Measurements from ENCODE around the gene TMEM141.
"Not testable (repeated sequence)": the region's sequence is repeated elsewhere in the genome, so short reads cannot be mapped to it uniquely, and the experiment has no call there.

TMEM141 gene

DNA sequence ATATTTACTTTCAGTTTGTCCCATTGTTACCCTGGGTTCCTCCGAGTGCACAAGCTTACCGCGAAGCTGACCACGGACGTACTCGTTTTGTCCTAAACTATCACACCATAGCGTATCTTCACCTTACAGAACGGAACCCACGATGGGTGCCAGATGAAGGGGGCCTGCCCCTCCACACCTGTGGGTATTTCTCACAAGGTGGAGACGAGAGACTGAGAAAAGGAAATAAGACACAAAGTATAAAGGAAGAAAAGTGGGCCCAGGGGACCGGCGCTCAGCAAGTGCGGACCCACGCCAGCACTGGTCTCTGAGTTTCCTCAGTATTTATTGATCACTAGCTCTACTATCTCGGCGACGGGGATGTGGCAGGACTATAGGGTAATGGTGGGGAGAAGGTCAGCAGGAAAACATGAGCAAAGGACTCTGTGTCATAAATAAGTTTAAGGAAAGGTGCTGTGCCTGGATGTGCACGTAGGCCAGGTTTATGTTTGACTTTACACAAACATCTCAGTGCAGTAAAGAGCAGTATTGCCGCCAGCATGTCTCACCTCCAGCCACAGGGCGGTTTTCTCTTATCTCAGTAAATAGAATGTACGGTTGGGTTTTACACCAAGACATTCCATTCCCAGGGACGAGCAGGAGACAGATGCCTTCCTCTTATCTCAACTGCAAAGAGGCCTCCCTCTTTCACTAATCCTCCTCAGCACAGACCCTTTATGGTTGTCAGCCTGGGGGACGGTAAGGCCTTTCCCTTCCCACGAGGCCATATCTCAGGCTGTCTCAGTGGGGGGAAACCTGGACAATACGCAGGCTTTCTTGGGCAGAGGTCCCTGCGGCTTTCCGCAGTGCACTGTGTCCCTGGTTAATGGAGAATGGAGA is 2.3 kb upstream of the TMEM141 start:
- not testable (repeated sequence) for DNase-seq, H3K9me3 Mint-ChIP-seq
- CTCF ChIA-PET, result interaction anchor here (1.2 to 4.1 kb wide), 8 partner anchors 11 to 278 kb away, joined by 3 to 28 read pairs (median 8); partner anchors contain the start of gene LCN15

DNA sequence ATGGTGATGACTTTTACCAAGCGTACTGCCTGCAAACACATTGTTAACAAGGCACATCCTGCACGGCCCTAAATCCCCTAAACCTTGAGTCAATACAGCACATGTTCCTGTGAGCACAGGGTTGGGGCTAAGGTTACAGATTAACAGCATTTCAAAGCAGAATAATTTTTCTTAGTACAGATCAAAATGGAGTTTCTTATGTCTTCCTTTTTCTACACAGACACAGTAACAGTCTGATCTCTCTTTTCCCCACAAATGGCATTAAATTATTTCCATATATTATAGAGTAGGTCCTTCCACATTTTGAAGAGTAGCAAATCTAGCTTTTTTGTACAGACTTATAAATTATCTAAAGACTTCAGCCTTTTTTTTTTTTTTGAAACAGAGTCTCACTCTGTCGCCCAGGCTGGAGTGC is 1.6 kb upstream of the TMEM141 start:
- H3K27ac Mint-ChIP-seq, result no peak overlapping the region
- no peaks in the 10 kb centered on the region for H3K36me3 Mint-ChIP-seq
- DNase-seq, result no peak
- H3K9me3 Mint-ChIP-seq, result no peaks in the 10 kb centered on the region
- peaks cover 9% of the 10 kb centered on the region for H3K27me3 Mint-ChIP-seq
- CTCF ChIA-PET, result interaction anchor here (2.1 kb wide), 1 partner anchor 246 kb away, joined by 9 read pairs; no protein-coding TSS in a partner anchor
- no peak overlapping the region for H3K4me3 Mint-ChIP-seq
- peaks cover 41% of the 10 kb centered on the region for H3K4me1 Mint-ChIP-seq

More for the DNA sequence above, 2.3 kb upstream of the TMEM141 start:
- H3K27me3 Mint-ChIP-seq, H3K36me3 Mint-ChIP-seq, H3K4me3 Mint-ChIP-seq, H3K27ac Mint-ChIP-seq: not testable (repeated sequence)
- peaks cover 41% of the 10 kb centered on the region for H3K4me1 Mint-ChIP-seq

DNA sequence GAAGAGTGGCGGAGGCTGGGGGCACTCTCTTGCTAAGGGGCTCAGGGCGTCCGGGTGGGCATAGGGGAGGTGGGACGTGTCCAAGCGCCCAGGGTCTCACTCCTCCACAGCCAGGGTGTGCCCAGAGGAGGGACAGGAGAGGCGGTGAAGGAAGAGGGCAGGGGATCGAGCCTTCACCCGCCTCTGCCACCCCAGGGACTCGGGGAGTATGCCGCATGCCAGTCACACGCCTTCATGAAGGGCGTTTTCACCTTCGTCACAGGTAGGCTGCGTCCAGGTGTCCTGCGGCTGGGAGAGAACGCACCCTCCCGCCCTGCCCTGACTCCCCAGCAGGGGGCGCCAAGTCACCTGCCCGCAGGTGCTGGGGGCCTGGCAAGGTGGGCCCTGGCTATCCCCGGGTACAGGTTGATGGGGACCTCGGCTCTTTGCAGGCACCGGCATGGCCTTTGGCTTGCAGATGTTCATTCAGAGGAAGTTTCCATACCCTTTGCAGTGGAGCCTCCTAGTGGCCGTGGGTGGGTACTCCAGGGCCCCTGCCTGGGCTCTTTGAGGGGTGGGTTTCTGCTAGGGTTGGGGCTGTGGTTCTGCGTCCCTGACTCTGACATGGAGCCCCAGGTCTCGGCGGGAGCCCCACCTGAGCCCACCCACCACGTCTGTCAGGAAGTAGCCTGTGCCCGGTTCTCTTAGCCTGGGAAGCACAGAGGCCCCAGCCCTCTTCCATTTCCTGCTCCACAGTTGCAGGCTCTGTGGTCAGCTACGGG is 552 bp downstream of the TMEM141 start:
- H3K4me1 Mint-ChIP-seq, result peaks cover 41% of the 10 kb centered on the region
- no peaks in the 10 kb centered on the region for H3K9me3 Mint-ChIP-seq
- H3K27ac Mint-ChIP-seq, result peak overlapping the region; percentile 95
- DNase-seq, result peak; percentile 79
- H3K4me3 Mint-ChIP-seq, result peak overlapping the region; percentile 82
- H3K36me3 Mint-ChIP-seq, result no peaks in the 10 kb centered on the region
- H3K27me3 Mint-ChIP-seq, result peaks cover 28% of the 10 kb centered on the region
- CTCF ChIA-PET, result interaction anchor here (0.8 to 3.3 kb wide), 10 partner anchors 9 to 244 kb away, joined by 3 to 29 read pairs (median 4); partner anchors contain the start of gene RABL6

DNA sequence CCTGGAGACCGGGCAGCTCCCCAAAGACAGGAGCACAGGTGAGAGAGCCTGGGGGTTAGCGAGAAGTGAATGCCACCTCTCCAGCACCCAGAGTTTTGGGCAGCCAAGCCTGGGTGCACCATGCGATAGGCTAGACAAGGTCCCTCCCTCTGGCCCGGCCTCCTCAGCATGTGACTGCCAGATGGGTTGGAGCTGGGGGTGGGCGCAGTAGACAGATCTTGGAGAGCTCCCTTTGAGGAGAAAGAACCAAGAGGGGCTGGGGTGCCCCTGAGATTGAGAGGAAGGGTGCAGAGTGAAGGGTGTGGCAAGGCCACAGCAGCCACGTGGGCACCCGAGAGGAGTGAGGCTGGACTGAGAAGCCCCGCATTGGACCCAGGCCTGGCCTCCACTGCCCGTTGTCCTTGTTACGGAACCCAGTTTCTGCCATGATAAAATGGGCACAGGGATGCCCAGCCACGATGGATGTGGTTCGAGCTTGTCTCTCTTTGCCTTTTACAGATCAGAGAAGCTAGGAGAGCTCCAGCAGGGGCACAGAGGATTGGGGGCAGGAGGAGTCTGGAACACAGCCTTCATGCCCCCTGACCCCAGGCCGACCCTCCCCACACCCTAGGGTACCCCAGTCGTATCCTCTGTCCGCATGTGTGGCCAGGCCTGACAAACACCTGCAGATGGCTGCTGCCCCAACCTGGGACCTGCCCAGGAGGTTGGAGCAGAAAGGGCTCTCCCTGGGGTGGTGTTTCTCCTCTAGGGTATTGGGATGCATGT is 1.4 kb downstream of the TMEM141 start:
- Mint-ChIP-seq H3K36me3 (no peaks in the 10 kb centered on the region), H3K4me3 (peak overlapping the region; percentile 82), H3K27ac (peak overlapping the region; percentile 95), H3K27me3 (peaks cover 36% of the 10 kb centered on the region), H3K4me1 (peaks cover 41% of the 10 kb centered on the region), H3K9me3 (no peaks in the 10 kb centered on the region)
- CTCF ChIA-PET, result interaction anchor here (0.8 to 3.3 kb wide), 11 partner anchors 9 to 243 kb away, joined by 3 to 29 read pairs (median 3); partner anchors contain the start of genes PAXX and RABL6
- DNase-seq, result no peak

DNA sequence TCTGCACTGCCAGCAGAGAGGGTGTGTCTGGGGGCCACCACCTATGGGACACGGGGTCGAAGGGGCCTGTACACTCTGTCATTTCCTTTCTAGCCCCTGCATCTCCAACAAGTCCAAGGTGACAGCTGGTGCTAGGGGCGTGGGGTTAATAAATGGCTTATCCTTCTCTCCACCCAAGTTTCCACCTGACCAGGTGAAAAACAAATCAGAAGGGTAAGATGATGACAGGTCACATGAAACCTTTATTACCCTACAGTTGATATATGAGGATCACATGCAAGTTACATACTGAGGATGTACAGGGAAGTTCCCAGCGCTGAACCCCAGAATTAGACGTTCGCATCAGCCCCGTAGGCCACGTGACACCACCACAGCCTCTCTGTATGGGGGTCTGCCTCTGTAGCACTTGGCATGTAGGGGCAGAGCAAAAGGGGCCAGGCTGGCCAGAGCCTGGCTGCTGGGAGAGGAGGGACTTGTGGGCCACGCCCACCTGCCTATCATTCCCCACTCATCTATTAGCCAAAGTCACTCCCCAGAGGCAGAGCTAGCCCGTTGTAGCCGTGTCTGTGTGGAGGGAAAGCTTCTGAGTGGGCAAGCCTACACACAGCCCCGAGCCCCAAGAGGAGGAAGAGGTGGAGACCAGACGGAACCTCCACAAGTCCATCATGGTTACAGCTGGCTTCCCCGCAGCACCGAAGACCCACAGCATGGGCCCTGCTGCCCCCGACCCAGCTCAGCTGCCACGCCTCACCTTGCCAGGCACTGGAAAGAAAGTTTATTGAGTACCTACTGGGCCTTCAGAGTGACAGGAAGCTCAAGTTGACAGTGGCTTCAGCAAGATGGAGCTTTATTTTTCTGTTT is 2.2 kb downstream of the TMEM141 start:
- CTCF ChIA-PET, result interaction anchor here (0.9 to 3.3 kb wide), 9 partner anchors 12 to 242 kb away, joined by 3 to 29 read pairs (median 5); partner anchors contain the start of genes PAXX and RABL6
- DNase-seq, result no peak
- Mint-ChIP-seq H3K27ac (no peak overlapping the region), H3K4me1 (peaks cover 33% of the 10 kb centered on the region), H3K9me3 (no peaks in the 10 kb centered on the region), H3K4me3 (no peak overlapping the region), H3K27me3 (peaks cover 43% of the 10 kb centered on the region), H3K36me3 (no peaks in the 10 kb centered on the region)

DNA sequence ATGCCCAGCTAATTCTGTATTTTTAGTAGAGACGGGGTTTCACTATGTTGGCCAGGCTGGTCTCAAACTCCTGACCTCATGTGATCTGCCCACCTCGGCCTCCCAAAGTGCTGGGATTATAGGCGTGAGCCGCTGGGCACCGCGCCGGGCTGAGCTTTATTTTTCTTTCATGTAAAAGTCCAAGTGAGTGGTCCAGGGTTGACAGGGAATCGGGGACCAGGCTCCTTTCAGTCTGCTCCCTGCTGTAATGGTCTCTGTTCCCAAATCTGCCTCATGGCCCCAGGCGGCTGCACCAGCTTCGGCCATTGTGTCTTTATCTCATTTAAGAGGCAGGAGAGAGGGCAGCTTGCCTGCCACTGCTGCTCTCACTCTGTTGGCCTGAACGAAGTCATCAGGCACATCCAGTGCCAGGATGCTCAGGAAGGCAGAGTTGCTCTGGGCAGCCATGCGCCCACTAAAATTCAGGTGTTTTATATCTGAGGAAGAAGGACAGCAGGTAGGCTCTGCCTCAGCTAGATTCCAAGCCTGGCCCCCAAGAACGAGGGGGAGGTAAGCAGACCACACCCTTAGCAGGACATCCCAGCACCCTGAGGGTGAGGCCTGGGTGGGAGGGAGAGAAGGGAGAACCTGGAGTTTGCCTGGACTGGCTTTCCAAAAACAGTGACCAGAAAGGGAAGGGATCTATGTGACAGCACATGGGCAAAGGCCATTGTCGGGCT is 3.3 kb downstream of the TMEM141 start:
- Mint-ChIP-seq H3K36me3 (no peaks in the 10 kb centered on the region), H3K9me3 (no peaks in the 10 kb centered on the region), H3K27ac (no peak overlapping the region), H3K4me3 (no peak overlapping the region), H3K27me3 (peaks cover 45% of the 10 kb centered on the region), H3K4me1 (peaks cover 24% of the 10 kb centered on the region)
- CTCF ChIA-PET, result interaction anchor here (0.7 to 3.3 kb wide), 5 partner anchors 11 to 240 kb away, joined by 3 to 29 read pairs (median 5); partner anchors contain the start of gene RABL6
- DNase-seq, result no peak

DNA sequence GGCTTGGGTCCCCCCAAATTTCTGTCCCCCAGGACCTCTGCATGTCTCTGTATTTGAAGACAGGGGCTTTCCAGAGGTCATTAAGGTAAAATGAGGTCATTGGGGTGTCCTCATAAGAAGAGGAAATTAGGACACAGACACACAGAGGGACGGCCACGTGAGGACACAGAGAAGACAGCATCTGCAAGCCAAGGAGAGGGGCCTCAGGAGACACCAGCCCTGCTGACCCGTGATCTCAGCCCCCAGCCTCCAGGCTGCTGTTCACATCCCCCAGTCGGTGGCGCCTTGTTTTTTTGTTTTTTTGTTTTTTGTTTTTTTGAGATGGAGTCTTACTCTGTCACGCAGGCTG is 3.8 kb downstream of the TMEM141 start:
- Mint-ChIP-seq H3K36me3 (no peaks in the 10 kb centered on the region), H3K4me3 (no peak overlapping the region), H3K27ac (no peak overlapping the region), H3K27me3 (peaks cover 51% of the 10 kb centered on the region), H3K9me3 (no peaks in the 10 kb centered on the region), H3K4me1 (peaks cover 26% of the 10 kb centered on the region)
- DNase-seq, result no peak
- CTCF ChIA-PET, result interaction anchor here (1.9 to 3.3 kb wide), 2 partner anchors 11 to 107 kb away, joined by 6 to 29 read pairs; partner anchors contain the start of gene RABL6

DNA sequence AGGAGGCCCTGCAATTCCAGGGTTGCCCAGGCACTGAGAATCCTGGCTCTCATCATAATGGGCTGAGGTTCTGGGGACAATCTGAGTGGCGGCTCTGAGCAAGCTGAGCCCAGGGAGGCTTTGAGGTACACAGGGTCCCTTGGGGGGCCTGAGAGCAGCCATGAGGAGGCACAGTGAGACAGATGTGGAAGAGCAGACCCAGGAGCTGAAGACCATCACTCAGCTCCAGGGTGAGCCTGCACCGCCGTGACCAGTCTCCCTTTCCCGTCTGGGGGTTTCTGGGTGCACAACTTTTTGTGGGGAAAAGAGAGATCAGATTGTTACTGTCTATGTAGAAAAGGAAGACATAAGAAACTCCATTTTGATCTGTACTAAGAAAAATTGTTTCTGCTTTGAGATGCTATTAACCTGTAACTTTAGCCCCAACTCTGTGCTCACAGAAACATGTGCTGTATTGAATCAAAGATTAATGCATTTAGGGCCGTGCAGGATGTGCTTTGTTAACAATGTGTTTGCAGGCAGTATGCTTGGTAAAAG is 5.2 kb downstream of the TMEM141 start, which contains the start of gene CCDC183:
Gene CCDC183 (plus strand): TSS at position 101 of the 537 bp plus-strand sequence. CDS start 60 bp downstream, at position 161.
- DNase-seq, result no peak
- H3K4me3 Mint-ChIP-seq, result no peak within 1 kb of the TSS
- H3K4me1 Mint-ChIP-seq, result peaks cover 26% of the 10 kb centered on the region
- H3K9me3 Mint-ChIP-seq, result no peaks in the 10 kb centered on the region
- CTCF ChIA-PET, result no interaction called here
- peaks cover 64% of the 10 kb centered on the region for H3K27me3 Mint-ChIP-seq
- H3K27ac Mint-ChIP-seq, result no peak within 1 kb of the TSS
- H3K36me3 Mint-ChIP-seq, result no peaks in the 10 kb centered on the region

DNA sequence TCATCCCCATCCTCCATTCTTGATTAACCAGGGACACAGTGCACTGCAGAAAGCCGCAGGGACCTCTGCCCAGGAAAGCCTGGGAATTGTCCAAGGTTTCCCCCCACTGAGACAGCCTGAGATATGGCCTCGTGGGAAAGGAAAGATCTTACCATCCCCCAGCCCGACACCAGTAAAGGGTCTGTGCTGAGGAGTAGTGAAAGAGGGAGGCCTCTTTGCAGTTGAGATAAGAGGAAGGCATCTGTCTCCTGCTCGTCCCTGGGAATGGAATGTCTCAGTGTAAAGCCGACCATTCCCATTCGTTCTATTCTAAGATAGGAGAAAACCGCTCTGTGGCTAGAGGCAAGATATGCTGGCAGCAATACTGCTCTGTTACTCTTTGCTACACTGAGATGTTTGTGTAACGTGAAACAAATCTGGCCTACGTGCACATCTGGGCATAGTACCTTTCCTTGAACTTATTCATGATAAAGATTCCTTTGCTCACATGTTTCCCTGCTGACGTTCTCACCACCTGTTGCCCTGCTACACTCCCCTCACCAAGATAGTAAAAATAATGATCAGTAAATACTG is 5.7 kb downstream of the TMEM141 start:
- H3K36me3 Mint-ChIP-seq, H3K9me3 Mint-ChIP-seq, H3K27ac Mint-ChIP-seq, H3K4me3 Mint-ChIP-seq, DNase-seq, CTCF ChIA-PET: not testable (repeated sequence)
- Mint-ChIP-seq H3K4me1 (peaks cover 27% of the 10 kb centered on the region), H3K27me3 (peaks cover 70% of the 10 kb centered on the region)

DNA sequence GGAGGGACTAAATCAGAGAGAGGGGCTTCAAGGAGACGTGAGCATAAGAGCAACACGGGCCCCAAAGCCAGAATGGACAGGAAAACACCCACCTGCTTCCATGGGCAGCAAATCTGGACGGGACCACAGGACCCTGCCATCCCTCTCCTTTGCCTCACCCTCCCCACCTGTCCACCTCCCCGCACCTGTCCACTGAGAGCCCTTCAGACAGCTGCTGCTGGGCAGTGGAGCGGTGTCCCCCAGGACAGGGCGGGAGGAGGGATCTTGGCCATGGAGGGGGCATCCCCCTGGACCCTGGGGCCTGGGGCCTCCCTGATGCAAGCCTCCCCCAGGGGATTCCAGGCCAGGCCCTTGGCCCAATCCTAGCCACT is 7.5 kb downstream of the TMEM141 start:
- Mint-ChIP-seq H3K27ac (no peak overlapping the region), H3K4me3 (no peak overlapping the region), H3K4me1 (peaks cover 21% of the 10 kb centered on the region), H3K9me3 (no peaks in the 10 kb centered on the region), H3K36me3 (no peaks in the 10 kb centered on the region), H3K27me3 (peaks cover 77% of the 10 kb centered on the region)
- CTCF ChIA-PET, result interaction anchor here (1.5 kb wide), 1 partner anchor 44 kb away, joined by 3 read pairs; the partner anchor contains the start of gene AJM1
- no peak for DNase-seq

DNA sequence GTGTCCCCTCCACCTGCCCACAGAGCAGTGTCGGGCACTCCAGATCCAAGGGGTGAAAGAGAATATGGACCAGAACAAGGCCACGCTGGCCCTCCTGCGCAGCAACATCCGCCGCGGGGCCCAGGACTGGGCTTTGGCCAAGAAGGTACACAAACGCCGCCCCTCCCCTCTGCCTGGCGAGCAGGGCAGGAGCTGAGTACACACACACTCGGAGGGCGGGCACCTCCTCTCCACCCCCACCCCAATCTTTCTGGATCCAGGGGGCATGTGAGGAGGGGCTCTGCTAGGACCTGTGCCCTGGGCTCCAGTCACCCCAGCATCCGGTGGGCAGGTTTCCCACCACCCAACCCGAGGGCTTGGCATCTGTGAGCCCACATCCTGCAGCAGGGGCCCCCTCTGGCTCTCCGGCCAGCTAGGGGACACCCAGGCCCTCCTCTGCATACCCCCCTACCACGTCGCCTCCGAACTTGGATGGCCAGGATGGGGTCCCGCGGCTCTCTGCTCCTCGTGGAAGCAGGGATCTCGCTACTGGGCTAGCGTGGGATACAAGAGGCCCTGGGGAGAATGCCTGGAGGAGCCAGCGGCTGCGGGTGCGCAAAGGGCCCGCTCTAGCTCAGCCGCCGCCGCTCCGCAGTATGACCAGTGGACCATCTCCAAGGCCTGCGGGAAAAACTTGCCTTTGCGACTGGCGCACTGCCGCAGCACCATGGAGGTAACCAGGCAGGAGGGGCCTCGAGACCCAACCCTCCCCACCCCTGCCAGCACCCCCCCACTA is 8.1 kb downstream of the TMEM141 start:
- Mint-ChIP-seq H3K4me3 (no peak overlapping the region), H3K36me3 (peaks cover 2% of the 10 kb centered on the region), H3K4me1 (peaks cover 24% of the 10 kb centered on the region), H3K9me3 (no peaks in the 10 kb centered on the region), H3K27me3 (peaks cover 77% of the 10 kb centered on the region), H3K27ac (no peak overlapping the region)
- DNase-seq, result no peak
- CTCF ChIA-PET, result interaction anchor here (1.0 to 1.6 kb wide), 3 partner anchors 43 to 230 kb away, joined by 3 to 6 read pairs (median 4); partner anchors contain the start of gene AJM1

All from activated naive CD4-positive, alpha-beta T cell treated with anti-CD3 and anti-CD28 coated beads, Interleukin-2, amount 10 ng/mL, durations not matched to agents 7 days and 5 days (primary cell).